GM12878 (cell line): ENCODE data around the gene TTYH3. TPM values are rescaled to one million over a fixed set of nuclear protein-coding genes. Genes with fewer than 3 reads are reported as not detected.

Experiments used
- ASH2L ChIP-seq: fragments of 300-600, 200-600 bp; sonication (generic); IDR thresholded peaks from 2 replicates; pipeline ENCODE4 v1.6.1; 2017; ENCODE audit warnings: low read depth, mild to moderate bottlenecking, borderline replicate concordance
- CEBPB ChIP-seq, 2 experiments: fragments of 150-350 bp in 1 of 2; IDR thresholded peaks; 2 replicates each; pipeline ENCODE4 v1.6.1; 2012 to 2014; ENCODE audit warnings: low read depth in 2 of 2, low read length in 2 of 2, borderline replicate concordance in 1 of 2, inconsistent platforms in 1 of 2
- CREB1 ChIP-seq: IDR thresholded peaks from 2 replicates; pipeline ENCODE4 v1.6.1; 2012; ENCODE audit warnings: low read depth, mild to moderate bottlenecking, inconsistent platforms
- IRF4 ChIP-seq: IDR thresholded peaks from 2 replicates; pipeline ENCODE4 v1.6.1; 2011; ENCODE audit warnings: low read depth, low read length
- MYB ChIP-seq: fragments of 150-350 bp; IDR thresholded peaks from 2 replicates; pipeline ENCODE4 v1.6.1; 2014; ENCODE audit warnings: mild to moderate bottlenecking, low read depth, low read length, borderline replicate concordance
- NR2C2 ChIP-seq: IDR thresholded peaks from 2 replicates; pipeline ENCODE4 v1.6.1; 2011; ENCODE audit warnings: borderline replicate concordance, low read depth; ENCODE audit not compliant: control insufficient read depth, insufficient read length
- PML ChIP-seq: IDR thresholded peaks from 2 replicates; pipeline ENCODE4 v1.6.1; 2012; ENCODE audit warnings: low read length, inconsistent platforms
- RCOR1 ChIP-seq: conservative IDR thresholded peaks from 2 replicates; pipeline ENCODE4 v1.6.1; 2012; ENCODE audit warnings: low read depth, low read length, improper control_type of control experiment
- RELA ChIP-seq: fragments of 450-650 bp; IDR thresholded peaks from 2 replicates; pipeline ENCODE4 v1.8.0; 2014; ENCODE audit warnings: borderline replicate concordance; ENCODE audit not compliant: partially characterized antibody
- SMAD5 ChIP-seq: IDR thresholded peaks from 2 replicates; pipeline ENCODE4 v1.6.1; 2016; ENCODE audit warnings: antibody characterized with exemption, low read depth
- SPI1 ChIP-seq: IDR thresholded peaks from 2 replicates; pipeline ENCODE4 v1.6.1; 2011; ENCODE audit warnings: low read depth, mild to moderate bottlenecking, low read length, moderate library complexity, borderline replicate concordance; ENCODE audit not compliant: insufficient read depth
- SREBF2 ChIP-seq: IDR thresholded peaks from 2 replicates; pipeline ENCODE4 v1.6.1; 2012; ENCODE audit warnings: mild to moderate bottlenecking, low read length
- STAT3 ChIP-seq: IDR thresholded peaks from 2 replicates; pipeline ENCODE4 v1.6.1; 2011; ENCODE audit warnings: low read depth, low read length, improper control_type of control experiment
- ZBED1 ChIP-seq: IDR thresholded peaks from 2 replicates; pipeline ENCODE4 v1.6.1; 2016; ENCODE audit warnings: borderline replicate concordance
- ZNF207 ChIP-seq: fragments of 450-650 bp; IDR thresholded peaks from 2 replicates; pipeline ENCODE4 v1.6.1; 2014; ENCODE audit warnings: antibody characterized with exemption, mild to moderate bottlenecking, borderline replicate concordance
- ZNF217 ChIP-seq: fragments of 450-650 bp; IDR thresholded peaks from 2 replicates; pipeline ENCODE4 v1.6.1; 2017; ENCODE audit warnings: antibody characterized with exemption, mild to moderate bottlenecking
- ZNF274 ChIP-seq: IDR thresholded peaks from one replicate; pipeline ENCODE4 v1.8.0; 2011; ENCODE audit not compliant: insufficient read length, insufficient read depth
- ZNF622 ChIP-seq: fragments of 450-650 bp; IDR thresholded peaks from 2 replicates; pipeline ENCODE4 v1.6.1; 2017; ENCODE audit warnings: mild to moderate bottlenecking, inconsistent platforms
- ZZZ3 ChIP-seq: IDR thresholded peaks from 2 replicates; pipeline ENCODE4 v1.6.1; 2011; ENCODE audit warnings: low read depth; ENCODE audit not compliant: control insufficient read depth, insufficient read length
- polyA plus RNA-seq, 11 experiments: library from polyadenylated mRNA; depleted of rRNA in 4 of 11; unstranded in 6 of 11; stranded (reverse) in 5 of 11; fragments of >200 nt; fragmentation: Nextera tagmentation in 4 of 11; fragmentation: Illumina TruSeq in 1 of 11; extraction: Ambion mirVana in 4 of 11; extraction: Trizol in 1 of 11; gene quantifications; 1 replicate in 1 of 11; 2 replicates in 10 of 11; pipeline versions ENCODE4 v1.2.1 to v1.2.3, GENCODE V29; 2011 to 2016; ENCODE audit warnings: inconsistent platforms in 2 of 11, missing spikeins in 2 of 11, low read depth in 1 of 11
- total RNA-seq, 4 experiments: library from RNA; depleted of rRNA in 3 of 4; stranded (reverse); fragments of >200 nt in 3 of 4; fragmentation: Illumina TruSeq in 1 of 4; extraction: Trizol in 1 of 4; gene quantifications; 2 replicates each; pipeline versions ENCODE4 v1.2.1 to v1.2.3, GENCODE V29; 2013 to 2021
- TF ChIP-seq, protein P1 (sequence below): fragments of 450-650 bp; IDR thresholded peaks from 2 replicates; pipeline ENCODE4 v1.6.1; 2017; ENCODE audit warnings: low read depth, mild to moderate bottlenecking, moderate library complexity
- TF ChIP-seq, protein P2 (sequence below): fragments of 150-350 bp; IDR thresholded peaks from 2 replicates; pipeline ENCODE4 v1.6.1; 2014; ENCODE audit warnings: mild to moderate bottlenecking, low read depth, low read length
- TF ChIP-seq, protein P3 (sequence below): IDR thresholded peaks from 2 replicates; pipeline ENCODE4 v1.6.1; 2012; ENCODE audit warnings: low read depth, low read length, improper control_type of control experiment
- TF ChIP-seq, protein P4 (sequence below): fragments of 450-650 bp; IDR thresholded peaks from 2 replicates; pipeline ENCODE4 v1.6.1; 2017; ENCODE audit warnings: mild to moderate bottlenecking, moderate library complexity

The TTYH3 gene
- total and polyA plus RNA-seq, 10 of the 15 experiments (the other 5 are each of a cell fraction or from before 2014, with no cell fraction given) = 0.79 to 71.4 (median 10.5) TPM

DNA sequence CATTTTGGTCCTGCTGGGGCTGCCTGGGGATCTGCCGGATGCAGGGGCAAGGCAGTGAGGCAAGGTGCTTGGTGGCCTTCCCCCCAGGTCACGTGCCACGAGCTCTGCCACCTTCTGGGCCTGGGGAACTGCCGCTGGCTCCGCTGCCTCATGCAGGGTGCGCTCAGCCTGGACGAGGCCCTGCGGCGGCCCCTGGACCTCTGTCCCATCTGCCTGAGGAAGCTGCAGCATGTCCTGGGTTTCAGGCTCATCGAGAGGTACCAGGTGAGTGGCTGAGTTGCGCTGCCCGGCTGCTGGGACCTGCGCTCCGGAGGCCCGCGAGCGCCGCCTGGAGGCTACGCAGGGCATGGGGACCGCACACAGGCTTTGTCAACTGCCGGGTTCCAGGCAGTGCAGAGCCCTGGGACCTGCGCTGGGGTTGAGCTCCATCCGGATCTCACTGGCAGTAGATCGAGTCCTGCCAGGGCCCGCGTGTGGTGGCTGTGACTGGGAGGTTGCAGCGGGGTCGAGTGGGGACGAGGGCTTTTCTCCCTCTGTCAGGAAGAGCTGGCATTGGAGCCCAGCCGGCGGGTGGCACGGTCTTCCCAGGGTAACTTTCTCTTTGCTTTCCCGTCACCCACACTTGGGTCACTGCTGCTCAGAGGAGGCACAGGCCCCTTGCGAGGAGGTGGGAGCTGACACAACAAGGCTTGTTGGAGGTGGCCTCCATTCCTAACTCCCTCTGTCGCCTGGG, 77.9 kb downstream of the TTYH3 start (continued):
- TF ChIP-seq STAT3 = no peak
- TF ChIP-seq ZZZ3 = no peak
- TF ChIP-seq SPI1 = no peak
- no peak for TF ChIP-seq RCOR1
- no peak for TF ChIP-seq PML
- peak; percentile 69; the same call in 1 of the 2 replicates for TF ChIP-seq ZNF217
- TF ChIP-seq ZNF207 = 0 out of 2 replicates have a peak, but pooled peaks have one; percentile 50
- no peak for TF ChIP-seq ZNF622
- TF ChIP-seq MYB = no peak
- TF ChIP-seq SMAD5 = no peak
- TF ChIP-seq, protein P1, sequence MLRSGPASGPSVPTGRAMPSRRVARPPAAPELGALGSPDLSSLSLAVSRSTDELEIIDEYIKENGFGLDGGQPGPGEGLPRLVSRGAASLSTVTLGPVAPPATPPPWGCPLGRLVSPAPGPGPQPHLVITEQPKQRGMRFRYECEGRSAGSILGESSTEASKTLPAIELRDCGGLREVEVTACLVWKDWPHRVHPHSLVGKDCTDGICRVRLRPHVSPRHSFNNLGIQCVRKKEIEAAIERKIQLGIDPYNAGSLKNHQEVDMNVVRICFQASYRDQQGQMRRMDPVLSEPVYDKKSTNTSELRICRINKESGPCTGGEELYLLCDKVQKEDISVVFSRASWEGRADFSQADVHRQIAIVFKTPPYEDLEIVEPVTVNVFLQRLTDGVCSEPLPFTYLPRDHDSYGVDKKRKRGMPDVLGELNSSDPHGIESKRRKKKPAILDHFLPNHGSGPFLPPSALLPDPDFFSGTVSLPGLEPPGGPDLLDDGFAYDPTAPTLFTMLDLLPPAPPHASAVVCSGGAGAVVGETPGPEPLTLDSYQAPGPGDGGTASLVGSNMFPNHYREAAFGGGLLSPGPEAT = no peak
- TF ChIP-seq NR2C2 = no peak
- TF ChIP-seq CEBPB (IDR thresholded peaks at IDR 0.05; ENCODE audit: borderline replicate concordance in 1 of 2, low read depth in 2 of 2, low read length in 2 of 2) = no peak
- no peak for TF ChIP-seq ASH2L
- no peak for TF ChIP-seq CREB1
- no peak for TF ChIP-seq ZBED1
- TF ChIP-seq IRF4 = no peak
- no peak for TF ChIP-seq SREBF2
- peak; percentile 74 for TF ChIP-seq RELA
- TF ChIP-seq, protein P2, sequence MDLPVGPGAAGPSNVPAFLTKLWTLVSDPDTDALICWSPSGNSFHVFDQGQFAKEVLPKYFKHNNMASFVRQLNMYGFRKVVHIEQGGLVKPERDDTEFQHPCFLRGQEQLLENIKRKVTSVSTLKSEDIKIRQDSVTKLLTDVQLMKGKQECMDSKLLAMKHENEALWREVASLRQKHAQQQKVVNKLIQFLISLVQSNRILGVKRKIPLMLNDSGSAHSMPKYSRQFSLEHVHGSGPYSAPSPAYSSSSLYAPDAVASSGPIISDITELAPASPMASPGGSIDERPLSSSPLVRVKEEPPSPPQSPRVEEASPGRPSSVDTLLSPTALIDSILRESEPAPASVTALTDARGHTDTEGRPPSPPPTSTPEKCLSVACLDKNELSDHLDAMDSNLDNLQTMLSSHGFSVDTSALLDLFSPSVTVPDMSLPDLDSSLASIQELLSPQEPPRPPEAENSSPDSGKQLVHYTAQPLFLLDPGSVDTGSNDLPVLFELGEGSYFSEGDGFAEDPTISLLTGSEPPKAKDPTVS = no peak
- TF ChIP-seq, protein P3, sequence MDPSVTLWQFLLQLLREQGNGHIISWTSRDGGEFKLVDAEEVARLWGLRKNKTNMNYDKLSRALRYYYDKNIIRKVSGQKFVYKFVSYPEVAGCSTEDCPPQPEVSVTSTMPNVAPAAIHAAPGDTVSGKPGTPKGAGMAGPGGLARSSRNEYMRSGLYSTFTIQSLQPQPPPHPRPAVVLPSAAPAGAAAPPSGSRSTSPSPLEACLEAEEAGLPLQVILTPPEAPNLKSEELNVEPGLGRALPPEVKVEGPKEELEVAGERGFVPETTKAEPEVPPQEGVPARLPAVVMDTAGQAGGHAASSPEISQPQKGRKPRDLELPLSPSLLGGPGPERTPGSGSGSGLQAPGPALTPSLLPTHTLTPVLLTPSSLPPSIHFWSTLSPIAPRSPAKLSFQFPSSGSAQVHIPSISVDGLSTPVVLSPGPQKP = no peak
- TF ChIP-seq, protein P4, sequence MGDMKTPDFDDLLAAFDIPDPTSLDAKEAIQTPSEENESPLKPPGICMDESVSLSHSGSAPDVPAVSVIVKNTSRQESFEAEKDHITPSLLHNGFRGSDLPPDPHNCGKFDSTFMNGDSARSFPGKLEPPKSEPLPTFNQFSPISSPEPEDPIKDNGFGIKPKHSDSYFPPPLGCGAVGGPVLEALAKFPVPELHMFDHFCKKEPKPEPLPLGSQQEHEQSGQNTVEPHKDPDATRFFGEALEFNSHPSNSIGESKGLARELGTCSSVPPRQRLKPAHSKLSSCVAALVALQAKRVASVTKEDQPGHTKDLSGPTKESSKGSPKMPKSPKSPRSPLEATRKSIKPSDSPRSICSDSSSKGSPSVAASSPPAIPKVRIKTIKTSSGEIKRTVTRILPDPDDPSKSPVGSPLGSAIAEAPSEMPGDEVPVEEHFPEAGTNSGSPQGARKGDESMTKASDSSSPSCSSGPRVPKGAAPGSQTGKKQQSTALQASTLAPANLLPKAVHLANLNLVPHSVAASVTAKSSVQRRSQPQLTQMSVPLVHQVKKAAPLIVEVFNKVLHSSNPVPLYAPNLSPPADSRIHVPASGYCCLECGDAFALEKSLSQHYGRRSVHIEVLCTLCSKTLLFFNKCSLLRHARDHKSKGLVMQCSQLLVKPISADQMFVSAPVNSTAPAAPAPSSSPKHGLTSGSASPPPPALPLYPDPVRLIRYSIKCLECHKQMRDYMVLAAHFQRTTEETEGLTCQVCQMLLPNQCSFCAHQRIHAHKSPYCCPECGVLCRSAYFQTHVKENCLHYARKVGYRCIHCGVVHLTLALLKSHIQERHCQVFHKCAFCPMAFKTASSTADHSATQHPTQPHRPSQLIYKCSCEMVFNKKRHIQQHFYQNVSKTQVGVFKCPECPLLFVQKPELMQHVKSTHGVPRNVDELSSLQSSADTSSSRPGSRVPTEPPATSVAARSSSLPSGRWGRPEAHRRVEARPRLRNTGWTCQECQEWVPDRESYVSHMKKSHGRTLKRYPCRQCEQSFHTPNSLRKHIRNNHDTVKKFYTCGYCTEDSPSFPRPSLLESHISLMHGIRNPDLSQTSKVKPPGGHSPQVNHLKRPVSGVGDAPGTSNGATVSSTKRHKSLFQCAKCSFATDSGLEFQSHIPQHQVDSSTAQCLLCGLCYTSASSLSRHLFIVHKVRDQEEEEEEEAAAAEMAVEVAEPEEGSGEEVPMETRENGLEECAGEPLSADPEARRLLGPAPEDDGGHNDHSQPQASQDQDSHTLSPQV = 0 out of 2 replicates have a peak, but pooled peaks have one; percentile 43
- no peak for TF ChIP-seq ZNF274
